ENCODE data around the gene ZAR1. TPM values are rescaled to one million over a fixed set of nuclear protein-coding genes. Genes with fewer than 3 reads are reported as not detected.

ZAR1 gene
- polyA plus RNA-seq, 4 donors: 0.03 TPM; not detected in 3

DNA sequence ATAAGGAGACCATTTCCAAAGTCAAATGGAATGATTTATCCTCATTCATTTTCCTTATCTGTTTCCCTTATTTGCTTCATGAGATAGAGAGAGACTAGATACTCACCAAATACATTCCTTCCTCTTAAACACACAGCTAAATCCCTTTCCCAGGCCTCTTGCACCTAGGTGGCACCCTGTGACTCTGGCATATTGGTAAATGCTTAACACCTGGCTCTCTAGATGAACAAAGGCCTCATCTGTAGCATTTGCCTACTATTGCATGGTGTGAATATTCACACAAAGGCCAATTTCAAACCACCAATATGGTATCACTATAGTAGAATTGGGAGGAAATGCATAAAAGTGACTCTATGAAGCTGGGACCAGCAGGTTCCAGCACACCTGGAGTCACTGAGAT, 29.1 kb upstream of the ZAR1 start:
- Histone ChIP-seq H3K9me3 (ENCODE audit: control insufficient read depth in 2 of 2, insufficient read depth in 1 of 2, low read depth in 1 of 2, low read length in 1 of 2) (peaks cover 0 to 6% of the 10 kb centered on the region in 2 donors), H3K27me3 (ENCODE audit: control insufficient read depth in 3 of 3, insufficient read depth in 3 of 3, low read length in 3 of 3) (no peaks in the 10 kb centered on the region), H3K4me3 (ENCODE audit: low read depth in 1 of 3, low read length in 3 of 3) (no peak overlapping the region), H3K27ac (ENCODE audit: low read depth in 1 of 3, low read length in 2 of 3) (no peak overlapping the region), H3K36me3 (ENCODE audit: control insufficient read depth in 3 of 3, insufficient read depth in 2 of 3, low read depth in 1 of 3, low read length in 3 of 3) (no peaks in the 10 kb centered on the region), H3K4me1 (ENCODE audit: control insufficient read depth in 3 of 3, insufficient read depth in 2 of 3, low read depth in 1 of 3, low read length in 2 of 3) (no peaks in the 10 kb centered on the region)
- DNase-seq: no peak
- no peak for FAIRE-seq

DNA sequence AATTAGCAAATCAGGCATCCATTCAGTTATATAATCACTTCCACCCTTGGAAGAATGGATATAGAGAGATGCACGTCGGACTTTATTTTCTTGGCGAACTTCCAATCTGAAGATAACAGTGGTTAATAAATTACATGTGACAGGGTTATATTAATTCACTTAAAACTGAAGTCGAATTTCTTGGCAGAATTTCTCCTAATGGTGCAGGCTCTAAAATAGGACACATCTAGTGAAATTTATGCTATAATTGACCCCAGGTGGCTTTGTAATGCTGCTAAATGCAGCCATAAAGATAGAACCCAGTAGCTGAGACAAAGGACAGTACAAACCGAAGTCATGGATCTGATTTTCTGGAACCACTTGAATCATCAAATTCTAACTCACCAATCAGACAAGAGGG, 27.7 kb upstream of the ZAR1 start:
- Histone ChIP-seq H3K9me3 (ENCODE audit: control insufficient read depth in 2 of 2, insufficient read depth in 1 of 2, low read depth in 1 of 2, low read length in 1 of 2) (peaks cover 0 to 6% of the 10 kb centered on the region in 2 donors), H3K36me3 (ENCODE audit: control insufficient read depth in 3 of 3, insufficient read depth in 2 of 3, low read depth in 1 of 3, low read length in 3 of 3) (no peaks in the 10 kb centered on the region), H3K4me3 (ENCODE audit: low read depth in 1 of 3, low read length in 3 of 3) (no peak overlapping the region), H3K27me3 (ENCODE audit: control insufficient read depth in 3 of 3, insufficient read depth in 3 of 3, low read length in 3 of 3) (no peaks in the 10 kb centered on the region), H3K4me1 (ENCODE audit: control insufficient read depth in 3 of 3, insufficient read depth in 2 of 3, low read depth in 1 of 3, low read length in 2 of 3) (no peaks in the 10 kb centered on the region), H3K27ac (ENCODE audit: low read depth in 1 of 3, low read length in 2 of 3) (no peak overlapping the region)
- DNase-seq: peak; percentile 56 to 84
- 12 to 33% (median 33%) methylated on average over 5 of the region's 5 CpGs for WGBS, 3 donors
- FAIRE-seq: no peak

DNA sequence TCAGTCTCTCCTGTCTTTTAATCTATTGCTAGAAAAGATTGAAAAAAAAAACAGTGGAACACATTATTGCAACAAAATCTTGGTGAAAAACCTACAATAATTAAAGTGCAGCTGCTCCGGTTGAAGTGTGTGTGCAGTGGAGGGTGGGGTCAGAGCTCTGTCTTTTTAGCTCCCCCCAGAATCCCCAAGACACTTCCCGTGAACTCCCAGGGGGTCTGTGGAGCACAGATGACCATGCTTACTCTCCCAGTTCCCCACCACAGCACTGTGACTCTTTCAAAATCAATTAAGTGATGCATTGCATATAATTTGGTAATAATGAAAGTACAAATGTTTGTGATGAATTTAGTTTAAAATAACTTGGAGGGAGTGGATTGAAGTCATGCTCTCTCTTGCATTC, 22.6 kb upstream of the ZAR1 start:
- H3K4me3 ChIP-seq (ENCODE audit: low read depth in 1 of 3, low read length in 3 of 3): no peak overlapping the region
- H3K4me1 ChIP-seq (ENCODE audit: control insufficient read depth in 3 of 3, insufficient read depth in 2 of 3, low read depth in 1 of 3, low read length in 2 of 3): no peaks in the 10 kb centered on the region
- FAIRE-seq (no peak), DNase-seq (no peak)
- H3K9me3 ChIP-seq (ENCODE audit: control insufficient read depth in 2 of 2, insufficient read depth in 1 of 2, low read depth in 1 of 2, low read length in 1 of 2): no peaks in the 10 kb centered on the region
- H3K36me3 ChIP-seq (ENCODE audit: control insufficient read depth in 3 of 3, insufficient read depth in 2 of 3, low read depth in 1 of 3, low read length in 3 of 3): no peaks in the 10 kb centered on the region
- H3K27me3 ChIP-seq (ENCODE audit: control insufficient read depth in 3 of 3, insufficient read depth in 3 of 3, low read length in 3 of 3): peaks cover 0 to 2% (median 0%) of the 10 kb centered on the region in 3 donors
- WGBS, 3 donors: 63 to 66% (median 65%) methylated on average over 2 of the region's 2 CpGs
- H3K27ac ChIP-seq (ENCODE audit: low read depth in 1 of 3, low read length in 2 of 3): no peak overlapping the region

DNA sequence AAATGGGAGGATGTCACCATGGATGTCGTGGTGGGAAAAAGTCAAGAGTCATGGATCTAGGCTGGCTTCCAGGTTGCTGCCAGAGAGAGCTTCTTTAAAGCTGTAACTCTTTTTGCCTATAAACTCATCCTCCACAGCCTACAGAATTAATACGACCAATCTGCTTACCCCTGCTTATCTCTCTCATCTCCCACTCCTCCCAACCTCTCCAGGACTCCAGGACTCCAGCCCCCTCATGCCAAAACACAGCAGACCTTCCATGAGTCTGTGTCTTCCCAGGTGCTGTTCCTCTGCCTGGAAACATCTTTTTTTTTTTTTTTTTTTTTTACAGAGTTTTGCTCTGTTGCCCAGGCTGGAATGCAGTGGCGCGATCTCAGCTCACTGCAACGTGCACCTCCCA, 22.2 kb upstream of the ZAR1 start:
- no peak overlapping the region for H3K4me3 ChIP-seq (ENCODE audit: low read depth in 1 of 3, low read length in 3 of 3)
- no peak for FAIRE-seq

DNA sequence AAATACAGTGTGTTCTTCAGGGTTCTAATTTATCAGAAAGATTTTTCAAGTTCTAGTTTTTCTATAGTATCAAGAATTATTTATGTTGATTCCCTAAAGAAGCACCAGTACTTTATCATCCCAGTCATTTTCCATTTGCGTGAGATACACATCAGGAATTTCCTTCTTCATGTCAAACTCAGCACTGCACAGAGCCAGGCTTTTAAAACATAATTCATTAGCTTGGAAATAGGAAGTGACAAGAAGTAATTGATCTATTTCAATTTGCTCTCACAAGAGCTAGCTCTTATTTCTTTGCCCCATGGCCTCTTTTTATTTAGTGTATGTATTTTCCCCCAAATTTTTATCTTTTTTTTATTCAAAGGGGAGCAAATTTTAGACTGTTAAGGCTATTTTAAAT, 19.9 kb upstream of the ZAR1 start:
- Histone ChIP-seq H3K27me3 (ENCODE audit: control insufficient read depth in 3 of 3, insufficient read depth in 3 of 3, low read length in 3 of 3) (peaks cover 0 to 2% (median 0%) of the 10 kb centered on the region in 3 donors), H3K36me3 (ENCODE audit: control insufficient read depth in 3 of 3, insufficient read depth in 2 of 3, low read depth in 1 of 3, low read length in 3 of 3) (no peaks in the 10 kb centered on the region), H3K4me3 (ENCODE audit: low read depth in 1 of 3, low read length in 3 of 3) (no peak overlapping the region), H3K9me3 (ENCODE audit: control insufficient read depth in 2 of 2, insufficient read depth in 1 of 2, low read depth in 1 of 2, low read length in 1 of 2) (no peaks in the 10 kb centered on the region), H3K27ac (ENCODE audit: low read depth in 1 of 3, low read length in 2 of 3) (no peak overlapping the region), H3K4me1 (ENCODE audit: control insufficient read depth in 3 of 3, insufficient read depth in 2 of 3, low read depth in 1 of 3, low read length in 2 of 3) (no peaks in the 10 kb centered on the region)
- FAIRE-seq: no peak
- WGBS, 3 donors: 76 to 86% (median 80%) methylated on average over 1 of the region's 1 CpG
- DNase-seq: no peak

More for the DNA sequence above, 22.2 kb upstream of the ZAR1 start:
- no peaks in the 10 kb centered on the region for H3K9me3 ChIP-seq (ENCODE audit: control insufficient read depth in 2 of 2, insufficient read depth in 1 of 2, low read depth in 1 of 2, low read length in 1 of 2)
- DNase-seq: no peak
- no peak overlapping the region for H3K27ac ChIP-seq (ENCODE audit: low read depth in 1 of 3, low read length in 2 of 3)
- no peaks in the 10 kb centered on the region for H3K4me1 ChIP-seq (ENCODE audit: control insufficient read depth in 3 of 3, insufficient read depth in 2 of 3, low read depth in 1 of 3, low read length in 2 of 3)
- 79 to 86% (median 83%) methylated on average over 3 to 4 of the region's 5 CpGs for WGBS, 3 donors
- peaks cover 0 to 2% (median 0%) of the 10 kb centered on the region in 3 donors for H3K27me3 ChIP-seq (ENCODE audit: control insufficient read depth in 3 of 3, insufficient read depth in 3 of 3, low read length in 3 of 3)
- no peaks in the 10 kb centered on the region for H3K36me3 ChIP-seq (ENCODE audit: control insufficient read depth in 3 of 3, insufficient read depth in 2 of 3, low read depth in 1 of 3, low read length in 3 of 3)

DNA sequence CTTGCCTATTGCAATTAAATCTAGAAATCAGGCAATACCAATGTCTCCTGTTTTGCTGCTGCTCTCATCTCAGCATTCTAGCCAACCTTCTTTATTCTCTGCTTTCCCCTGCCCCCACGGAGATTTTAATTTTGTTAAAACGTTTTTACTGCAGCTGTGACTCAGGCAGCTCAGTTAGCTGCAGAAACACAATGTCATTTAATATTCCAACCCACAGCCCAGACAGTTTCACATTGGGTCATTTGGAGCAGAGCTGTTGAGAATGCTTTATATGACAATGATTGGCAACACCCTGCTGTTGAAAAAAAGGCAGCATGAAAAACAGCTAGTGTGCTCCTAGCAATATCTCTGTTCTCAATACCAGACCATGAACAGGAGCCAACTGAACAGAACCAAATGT, 19.5 kb upstream of the ZAR1 start:
- no peak overlapping the region for H3K27ac ChIP-seq (ENCODE audit: low read depth in 1 of 3, low read length in 2 of 3)
- no peaks in the 10 kb centered on the region for H3K9me3 ChIP-seq (ENCODE audit: control insufficient read depth in 2 of 2, insufficient read depth in 1 of 2, low read depth in 1 of 2, low read length in 1 of 2)
- peaks cover 0 to 2% (median 0%) of the 10 kb centered on the region in 3 donors for H3K27me3 ChIP-seq (ENCODE audit: control insufficient read depth in 3 of 3, insufficient read depth in 3 of 3, low read length in 3 of 3)
- H3K36me3 ChIP-seq (ENCODE audit: control insufficient read depth in 3 of 3, insufficient read depth in 2 of 3, low read depth in 1 of 3, low read length in 3 of 3): no peaks in the 10 kb centered on the region
- H3K4me1 ChIP-seq (ENCODE audit: control insufficient read depth in 3 of 3, insufficient read depth in 2 of 3, low read depth in 1 of 3, low read length in 2 of 3): no peaks in the 10 kb centered on the region
- no peak for DNase-seq
- no peak for FAIRE-seq
- H3K4me3 ChIP-seq (ENCODE audit: low read depth in 1 of 3, low read length in 3 of 3): no peak overlapping the region
- WGBS, 3 donors: 33 to 46% (median 35%) methylated on average over 2 of the region's 2 CpGs

DNA sequence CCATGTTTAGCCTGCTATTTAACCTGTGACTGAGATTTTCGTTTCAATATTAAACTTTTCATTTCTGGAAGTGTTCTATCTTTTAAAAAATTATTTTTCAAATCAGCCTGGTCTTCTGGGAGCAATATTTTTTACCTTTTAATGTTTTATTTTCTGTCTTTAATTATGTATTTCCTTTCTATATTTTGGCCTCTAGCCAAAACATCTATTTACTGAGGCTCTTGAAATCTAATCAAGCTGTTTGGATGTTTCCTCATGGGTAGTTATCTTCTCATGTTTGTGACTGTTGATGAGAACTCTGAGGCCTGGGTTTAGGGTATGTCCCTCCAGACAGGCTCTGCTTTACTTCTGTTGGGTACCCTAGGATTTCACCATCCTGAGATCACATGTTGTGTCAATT, 17.3 kb upstream of the ZAR1 start:
- H3K4me3 ChIP-seq (ENCODE audit: low read depth in 1 of 3, low read length in 3 of 3): no peak overlapping the region
- H3K27ac ChIP-seq (ENCODE audit: low read depth in 1 of 3, low read length in 2 of 3): no peak overlapping the region
- no peak for DNase-seq
- H3K27me3 ChIP-seq (ENCODE audit: control insufficient read depth in 3 of 3, insufficient read depth in 3 of 3, low read length in 3 of 3): peaks cover 0 to 2% (median 0%) of the 10 kb centered on the region in 3 donors
- no peaks in the 10 kb centered on the region for H3K36me3 ChIP-seq (ENCODE audit: control insufficient read depth in 3 of 3, insufficient read depth in 2 of 3, low read depth in 1 of 3, low read length in 3 of 3)
- WGBS, 3 donors: 71 to 83% (median 74%) methylated on average over 1 of the region's 1 CpG
- FAIRE-seq: no peak
- no peaks in the 10 kb centered on the region for H3K4me1 ChIP-seq (ENCODE audit: control insufficient read depth in 3 of 3, insufficient read depth in 2 of 3, low read depth in 1 of 3, low read length in 2 of 3)
- no peaks in the 10 kb centered on the region for H3K9me3 ChIP-seq (ENCODE audit: control insufficient read depth in 2 of 2, insufficient read depth in 1 of 2, low read depth in 1 of 2, low read length in 1 of 2)

DNA sequence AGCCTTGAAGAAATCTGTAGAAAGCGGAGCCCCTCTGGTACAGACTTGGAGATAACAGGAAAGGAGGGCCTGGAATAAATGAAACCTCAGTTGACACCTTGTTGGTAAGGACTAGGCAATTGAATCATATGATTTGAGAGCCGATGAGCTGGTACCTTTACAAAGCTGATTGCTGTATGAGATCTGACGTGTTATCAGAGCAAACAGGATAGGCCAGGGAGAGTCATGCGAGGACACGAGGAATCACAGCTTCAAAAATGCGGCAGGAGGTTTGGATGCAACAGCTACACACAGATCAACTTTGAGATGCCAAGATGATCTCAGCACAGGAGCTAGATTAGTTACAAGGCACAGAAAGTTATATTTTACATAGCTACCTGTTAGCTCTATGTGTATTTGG, 14.3 kb upstream of the ZAR1 start:
- Histone ChIP-seq H3K36me3 (ENCODE audit: control insufficient read depth in 3 of 3, insufficient read depth in 2 of 3, low read depth in 1 of 3, low read length in 3 of 3) (no peaks in the 10 kb centered on the region), H3K27me3 (ENCODE audit: control insufficient read depth in 3 of 3, insufficient read depth in 3 of 3, low read length in 3 of 3) (peaks cover 0 to 6% (median 3%) of the 10 kb centered on the region in 3 donors), H3K27ac (ENCODE audit: low read depth in 1 of 3, low read length in 2 of 3) (no peak overlapping the region), H3K9me3 (ENCODE audit: control insufficient read depth in 2 of 2, insufficient read depth in 1 of 2, low read depth in 1 of 2, low read length in 1 of 2) (no peaks in the 10 kb centered on the region), H3K4me3 (ENCODE audit: low read depth in 1 of 3, low read length in 3 of 3) (no peak overlapping the region), H3K4me1 (ENCODE audit: control insufficient read depth in 3 of 3, insufficient read depth in 2 of 3, low read depth in 1 of 3, low read length in 2 of 3) (no peaks in the 10 kb centered on the region)
- FAIRE-seq (no peak), DNase-seq (no peak)
- WGBS, 3 donors: 61 to 80% (median 78%) methylated on average over 6 of the region's 6 CpGs

DNA sequence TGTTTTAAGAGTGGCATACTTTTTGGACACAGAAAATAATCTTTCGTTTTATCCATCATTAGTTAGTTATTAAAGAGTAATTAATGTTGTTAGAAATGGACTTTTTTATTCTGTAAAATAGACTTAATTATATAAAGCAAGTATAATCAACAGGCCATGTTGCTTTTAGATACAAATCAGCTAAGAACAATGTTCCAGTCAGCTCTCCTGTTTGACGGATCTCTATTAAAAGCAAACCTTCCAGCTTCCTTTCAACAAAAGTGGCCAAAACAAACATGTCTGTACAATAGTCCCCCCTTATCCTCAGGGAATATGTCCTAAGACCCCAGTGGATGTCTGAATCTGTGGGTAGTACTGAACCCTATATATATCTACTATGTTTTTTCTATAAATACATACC, 11.8 kb upstream of the ZAR1 start:
- no peaks in the 10 kb centered on the region for H3K9me3 ChIP-seq (ENCODE audit: control insufficient read depth in 2 of 2, insufficient read depth in 1 of 2, low read depth in 1 of 2, low read length in 1 of 2)
- WGBS, 3 donors: 75 to 77% (median 76%) methylated on average over 2 of the region's 2 CpGs
- no peak overlapping the region for H3K27ac ChIP-seq (ENCODE audit: low read depth in 1 of 3, low read length in 2 of 3)
- FAIRE-seq: no peak
- no peak overlapping the region for H3K4me3 ChIP-seq (ENCODE audit: low read depth in 1 of 3, low read length in 3 of 3)
- peaks cover under 1 to 29% (median 11%) of the 10 kb centered on the region in 3 donors for H3K27me3 ChIP-seq (ENCODE audit: control insufficient read depth in 3 of 3, insufficient read depth in 3 of 3, low read length in 3 of 3)
- H3K36me3 ChIP-seq (ENCODE audit: control insufficient read depth in 3 of 3, insufficient read depth in 2 of 3, low read depth in 1 of 3, low read length in 3 of 3): no peaks in the 10 kb centered on the region
- H3K4me1 ChIP-seq (ENCODE audit: control insufficient read depth in 3 of 3, insufficient read depth in 2 of 3, low read depth in 1 of 3, low read length in 2 of 3): no peaks in the 10 kb centered on the region
- DNase-seq: no peak
